D721Med (cell line): Measurements from ENCODE around the gene TUT4.

Experiments
- DNase-seq: peaks from one replicate; pipeline ENCODE4 v3.0.0; 2011; ENCODE audit warnings: low spot score; ENCODE audit not compliant: insufficient read length
- FAIRE-seq: peaks from 2 replicates; lab custom pipeline; 2011; peaks lifted over from hg19 to GRCh38; lab: Jason Lieb, UNC
- TF ChIP-seq, protein P1 (sequence below): IDR thresholded peaks from 2 replicates; pipeline ENCODE4 v1.5.1; 2012; ENCODE audit warnings: mild to moderate bottlenecking, control low read depth; ENCODE audit not compliant: insufficient read depth; ENCODE audit errors: missing control alignments

TUT4 gene

DNA sequence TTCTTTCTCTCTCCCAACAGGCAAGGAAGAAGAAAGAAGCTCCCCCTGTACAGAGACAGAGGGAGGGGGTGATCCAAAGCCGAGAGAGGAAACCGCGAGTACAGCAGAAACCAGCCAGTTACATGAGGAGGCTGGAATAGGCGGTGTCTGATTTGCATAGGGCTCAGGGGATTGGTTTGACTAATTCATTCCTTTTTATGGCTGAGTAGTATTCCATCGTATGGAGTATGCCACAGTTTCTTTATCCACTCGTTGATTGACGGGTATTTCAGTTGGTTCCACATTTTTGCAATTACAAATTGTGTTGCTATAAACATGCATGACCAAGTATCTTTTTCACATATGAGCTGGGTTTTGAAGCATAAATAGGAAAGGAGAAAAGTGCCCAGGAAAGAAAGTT, 45.8 kb upstream of the TUT4 start:
- FAIRE-seq (no peak), DNase-seq (no peak)
- TF ChIP-seq, protein P1, sequence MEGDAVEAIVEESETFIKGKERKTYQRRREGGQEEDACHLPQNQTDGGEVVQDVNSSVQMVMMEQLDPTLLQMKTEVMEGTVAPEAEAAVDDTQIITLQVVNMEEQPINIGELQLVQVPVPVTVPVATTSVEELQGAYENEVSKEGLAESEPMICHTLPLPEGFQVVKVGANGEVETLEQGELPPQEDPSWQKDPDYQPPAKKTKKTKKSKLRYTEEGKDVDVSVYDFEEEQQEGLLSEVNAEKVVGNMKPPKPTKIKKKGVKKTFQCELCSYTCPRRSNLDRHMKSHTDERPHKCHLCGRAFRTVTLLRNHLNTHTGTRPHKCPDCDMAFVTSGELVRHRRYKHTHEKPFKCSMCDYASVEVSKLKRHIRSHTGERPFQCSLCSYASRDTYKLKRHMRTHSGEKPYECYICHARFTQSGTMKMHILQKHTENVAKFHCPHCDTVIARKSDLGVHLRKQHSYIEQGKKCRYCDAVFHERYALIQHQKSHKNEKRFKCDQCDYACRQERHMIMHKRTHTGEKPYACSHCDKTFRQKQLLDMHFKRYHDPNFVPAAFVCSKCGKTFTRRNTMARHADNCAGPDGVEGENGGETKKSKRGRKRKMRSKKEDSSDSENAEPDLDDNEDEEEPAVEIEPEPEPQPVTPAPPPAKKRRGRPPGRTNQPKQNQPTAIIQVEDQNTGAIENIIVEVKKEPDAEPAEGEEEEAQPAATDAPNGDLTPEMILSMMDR: no peak

DNA sequence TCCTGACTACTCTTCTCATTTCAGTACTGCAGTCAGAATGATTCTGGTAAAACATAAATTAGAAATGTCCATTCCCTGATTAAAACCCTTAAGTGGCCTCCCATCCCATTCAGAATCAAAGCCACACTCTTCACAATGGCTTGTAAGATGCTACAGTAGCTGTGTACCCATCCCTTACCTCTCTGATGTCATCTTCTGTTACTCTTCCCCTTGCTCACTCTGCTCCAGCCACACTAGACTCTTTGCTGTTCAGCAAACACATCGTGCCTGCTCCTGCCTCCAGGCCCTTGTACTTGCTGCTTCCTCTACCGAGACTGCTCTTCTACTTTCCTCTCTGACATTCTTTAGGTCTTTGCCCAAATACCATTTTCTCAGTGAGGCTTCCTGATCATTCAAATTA, 45.0 kb upstream of the TUT4 start:
- DNase-seq (no peak), FAIRE-seq (no peak)
- TF ChIP-seq, protein P1: no peak

DNA sequence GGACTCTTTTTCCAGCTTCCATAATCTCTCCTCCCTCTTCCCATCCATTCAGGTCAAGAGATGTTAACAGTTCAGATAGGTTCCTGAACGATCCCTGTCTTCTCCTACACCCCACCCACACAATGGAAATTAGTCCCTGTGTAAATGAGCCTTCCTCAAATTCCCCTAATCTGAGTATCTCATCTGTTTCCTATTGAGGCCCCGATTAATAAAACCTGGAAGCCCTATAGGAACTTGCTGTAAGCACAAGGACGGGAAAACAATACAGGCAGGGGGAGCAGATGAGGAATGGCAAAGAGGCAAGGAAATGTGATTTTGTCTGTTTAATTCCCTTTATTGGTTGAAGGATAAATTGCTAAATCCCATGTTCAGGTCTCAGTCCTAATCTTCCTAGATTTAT, 42.2 kb upstream of the TUT4 start:
- TF ChIP-seq, protein P1: no peak
- DNase-seq (no peak), FAIRE-seq (no peak)

DNA sequence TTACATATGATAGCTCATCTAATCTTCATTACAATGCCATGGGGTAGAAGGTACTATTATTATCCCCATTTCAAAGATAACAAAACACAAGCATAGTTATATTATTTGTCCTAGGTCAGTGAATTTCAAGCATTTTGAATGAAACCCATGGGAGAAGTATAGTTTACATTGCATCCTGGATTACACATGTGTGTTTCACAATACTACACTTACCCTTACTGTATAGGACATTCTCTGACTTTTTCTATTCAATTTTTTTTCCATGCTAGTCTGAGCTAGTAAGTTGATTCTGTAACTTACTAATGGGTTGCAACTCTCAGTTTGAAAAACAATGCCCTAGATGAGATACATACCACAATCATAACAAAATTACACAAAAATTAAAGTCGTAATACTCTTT, 40.6 kb upstream of the TUT4 start:
- FAIRE-seq (no peak), DNase-seq (no peak)
- TF ChIP-seq, protein P1: no peak

- TF ChIP-seq, protein P1: no peak
- DNase-seq: no peak
- FAIRE-seq: no peak
Measured at GRCh38 chr1:52592637-52593323, 39.9 kb upstream of the TUT4 start.

GRCh38 chr1:52590266-52590665, 37.4 kb upstream of the TUT4 start:
- FAIRE-seq: no peak
- TF ChIP-seq, protein P1: no peak
- DNase-seq: no peak

DNA sequence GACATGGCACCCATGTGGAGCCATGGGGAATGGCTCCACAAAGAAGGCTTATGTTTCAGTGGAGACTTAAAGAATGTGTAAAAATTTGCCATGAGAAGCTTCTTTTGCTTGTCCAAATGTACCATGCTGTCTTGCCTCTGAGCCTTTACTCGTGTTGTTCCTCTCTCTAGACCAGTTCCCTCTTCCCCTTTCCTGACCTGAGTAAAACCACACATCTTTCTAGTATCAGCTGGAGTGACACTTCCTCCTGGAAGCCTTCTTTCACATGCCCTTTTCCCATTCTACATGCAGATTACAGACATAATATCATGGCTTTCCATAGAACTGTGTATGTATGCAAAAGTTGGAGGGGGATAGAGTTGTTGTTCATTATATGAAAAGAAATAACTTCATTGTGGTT, 35.6 kb upstream of the TUT4 start:
- DNase-seq (no peak), FAIRE-seq (no peak)
- TF ChIP-seq, protein P1: no peak
